Measurements from ENCODE around the gene EPB41L3. TPM values are rescaled to one million over a fixed set of nuclear protein-coding genes. Genes with fewer than 3 reads are reported as not detected.
"Not testable (repeated sequence)": the region's sequence is repeated elsewhere in the genome, so short reads cannot be mapped to it uniquely, and the experiment has no call there.

Gene EPB41L3
- polyA plus RNA-seq, 1 donor (not counting 4 experiments of a cell fraction or from before 2014, with no cell fraction given) = 0.39 TPM

GRCh38 chr18:5490753-5491480, 52.9 kb downstream of the EPB41L3 start:
- Histone ChIP-seq H3K36me3 (ENCODE audit: control insufficient read depth in 2 of 2, extremely low read depth in 1 of 2, insufficient read depth in 2 of 2, low read length in 2 of 2) (no peaks in the 10 kb centered on the region), H3K9me3 (ENCODE audit: control insufficient read depth, low read depth, low read length) (no peaks in the 10 kb centered on the region), H3K79me2 (ENCODE audit: control insufficient read depth, insufficient read depth, low read length) (no peaks in the 10 kb centered on the region), H3K9ac (ENCODE audit: control insufficient read depth, extremely low read depth, insufficient read depth, low read length) (no peak overlapping the region), H3K4me3 (ENCODE audit: control insufficient read depth in 2 of 3, extremely low read depth in 1 of 3, insufficient read depth in 2 of 3, low read depth in 1 of 3, low read length in 3 of 3) (no peak overlapping the region), H4K20me1 (ENCODE audit: control insufficient read depth, extremely low read depth, insufficient read depth, low read length) (no peaks in the 10 kb centered on the region), H3K4me1 (ENCODE audit: control insufficient read depth, extremely low read depth, insufficient read depth, low read length) (no peaks in the 10 kb centered on the region), H3K27ac (ENCODE audit: control insufficient read depth, insufficient read depth, low read length) (no peak overlapping the region), H2AFZ (ENCODE audit: control insufficient read depth, low read length) (no peak overlapping the region), H3K27me3 (ENCODE audit: control insufficient read depth, extremely low read depth, insufficient read depth, low read length) (peaks cover 3% of the 10 kb centered on the region), H3K4me2 (ENCODE audit: control insufficient read depth, extremely low read depth, insufficient read depth, low read depth, low read length) (no peak overlapping the region), H3K9me1 (ENCODE audit: control insufficient read depth, extremely low read depth, insufficient read depth, low read length) (no peaks in the 10 kb centered on the region)
- no peak for DNase-seq (ENCODE audit: low read depth, low spot score)
- no peak for TF ChIP-seq CTCF (optimal IDR thresholded peaks at IDR 0.05 in 1 of 3, IDR thresholded peaks at IDR 0.05 in 1 of 3, conservative IDR thresholded peaks at IDR 0.05 in 1 of 3; ENCODE audit: extremely low read depth in 1 of 3, insufficient read depth in 2 of 3, low read length in 3 of 3)
- no peak for TF ChIP-seq EZH2 (IDR thresholded peaks at IDR 0.05; ENCODE audit: low read length)
- no peak for FAIRE-seq
- dilution Hi-C loops (cut with MboI; ENCODE audit: extremely low pct_ligation_motif_present, low sequenced_read_pairs) = no loop called here

DNA sequence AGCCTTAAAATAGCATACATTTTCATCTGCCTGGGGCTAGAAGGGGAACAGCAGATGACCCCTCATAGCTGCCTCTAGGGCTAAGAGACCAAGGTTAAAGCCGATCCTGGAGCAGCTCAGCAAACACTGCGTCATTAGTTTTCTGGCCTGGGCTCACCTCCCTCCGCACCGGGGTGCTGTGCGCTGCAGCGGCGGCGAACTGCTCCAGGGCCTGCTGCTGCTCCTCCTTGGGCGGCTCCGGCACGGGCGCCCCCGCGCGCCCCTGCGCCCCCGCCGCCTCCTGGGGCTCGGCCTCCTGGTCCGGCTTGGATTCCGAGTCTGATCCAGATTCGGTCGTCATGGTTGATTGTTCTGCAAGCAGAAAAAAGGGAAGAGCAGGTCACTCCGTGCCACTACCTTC, 55.0 kb downstream of the EPB41L3 start:
- Histone ChIP-seq H3K9me3 (ENCODE audit: control insufficient read depth, low read depth, low read length) (no peaks in the 10 kb centered on the region), H4K20me1 (ENCODE audit: control insufficient read depth, extremely low read depth, insufficient read depth, low read length) (no peaks in the 10 kb centered on the region), H3K4me1 (ENCODE audit: control insufficient read depth, extremely low read depth, insufficient read depth, low read length) (no peaks in the 10 kb centered on the region), H3K9me1 (ENCODE audit: control insufficient read depth, extremely low read depth, insufficient read depth, low read length) (no peaks in the 10 kb centered on the region), H3K79me2 (ENCODE audit: control insufficient read depth, insufficient read depth, low read length) (no peaks in the 10 kb centered on the region), H3K36me3 (ENCODE audit: control insufficient read depth in 2 of 2, extremely low read depth in 1 of 2, insufficient read depth in 2 of 2, low read length in 2 of 2) (no peaks in the 10 kb centered on the region), H2AFZ (ENCODE audit: control insufficient read depth, low read length) (no peak overlapping the region), H3K27ac (ENCODE audit: control insufficient read depth, insufficient read depth, low read length) (no peak overlapping the region), H3K4me3 (ENCODE audit: control insufficient read depth in 2 of 3, extremely low read depth in 1 of 3, insufficient read depth in 2 of 3, low read depth in 1 of 3, low read length in 3 of 3) (no peak overlapping the region), H3K27me3 (ENCODE audit: control insufficient read depth, extremely low read depth, insufficient read depth, low read length) (peaks cover 3% of the 10 kb centered on the region), H3K4me2 (ENCODE audit: control insufficient read depth, extremely low read depth, insufficient read depth, low read depth, low read length) (no peak overlapping the region), H3K9ac (ENCODE audit: control insufficient read depth, extremely low read depth, insufficient read depth, low read length) (no peak overlapping the region)
- FAIRE-seq = no peak
- DNase-seq (ENCODE audit: low read depth, low spot score) = no peak
- dilution Hi-C loops (cut with MboI; ENCODE audit: extremely low pct_ligation_motif_present, low sequenced_read_pairs) = no loop called here
- no peak for TF ChIP-seq CTCF (optimal IDR thresholded peaks at IDR 0.05 in 1 of 3, IDR thresholded peaks at IDR 0.05 in 1 of 3, conservative IDR thresholded peaks at IDR 0.05 in 1 of 3; ENCODE audit: extremely low read depth in 1 of 3, insufficient read depth in 2 of 3, low read length in 3 of 3)
- no peak for TF ChIP-seq EZH2 (IDR thresholded peaks at IDR 0.05; ENCODE audit: low read length)

- H3K27me3 ChIP-seq (ENCODE audit: control insufficient read depth, extremely low read depth, insufficient read depth, low read length); H3K4me2 ChIP-seq (ENCODE audit: control insufficient read depth, extremely low read depth, insufficient read depth, low read depth, low read length); H3K9ac ChIP-seq (ENCODE audit: control insufficient read depth, extremely low read depth, insufficient read depth, low read length); FAIRE-seq; H3K9me1 ChIP-seq (ENCODE audit: control insufficient read depth, extremely low read depth, insufficient read depth, low read length); DNase-seq (ENCODE audit: low read depth, low spot score); H3K27ac ChIP-seq (ENCODE audit: control insufficient read depth, insufficient read depth, low read length); H3K4me3 ChIP-seq (ENCODE audit: control insufficient read depth in 2 of 3, extremely low read depth in 1 of 3, insufficient read depth in 2 of 3, low read depth in 1 of 3, low read length in 3 of 3); dilution Hi-C loops (cut with MboI; ENCODE audit: extremely low pct_ligation_motif_present, low sequenced_read_pairs); H3K4me1 ChIP-seq (ENCODE audit: control insufficient read depth, extremely low read depth, insufficient read depth, low read length); H2AFZ ChIP-seq (ENCODE audit: control insufficient read depth, low read length); H3K9me3 ChIP-seq (ENCODE audit: control insufficient read depth, low read depth, low read length); H4K20me1 ChIP-seq (ENCODE audit: control insufficient read depth, extremely low read depth, insufficient read depth, low read length); H3K36me3 ChIP-seq (ENCODE audit: control insufficient read depth in 2 of 2, extremely low read depth in 1 of 2, insufficient read depth in 2 of 2, low read length in 2 of 2); H3K79me2 ChIP-seq (ENCODE audit: control insufficient read depth, insufficient read depth, low read length): not testable (repeated sequence)
Observed at GRCh38 chr18:5488044-5488443, 55.8 kb downstream of the EPB41L3 start.

Data from keratinocyte (primary cell).